ENCODE results near the gene AMOT.

Gene AMOT

GRCh38 chrX:112840382-112841113 lies at the start of gene AMOT (continued):
- no peak for TF ChIP-seq ZNF645 (tag by site-specific recombination; IDR thresholded peaks at IDR 0.05)
- TF ChIP-seq ZBTB21 (tag by site-specific recombination; IDR thresholded peaks at IDR 0.05) = no peak
- TF ChIP-seq ZNF521 (tag by site-specific recombination; IDR thresholded peaks at IDR 0.05) = no peak
- no peak for TF ChIP-seq BCL6B (tag by site-specific recombination; IDR thresholded peaks at IDR 0.05)
- TF ChIP-seq FEZF1 (tag by site-specific recombination; IDR thresholded peaks at IDR 0.05) = no peak
- peak; percentile 78 for TF ChIP-seq ZBTB17 (tag by site-specific recombination; IDR thresholded peaks at IDR 0.05)
- TF ChIP-seq ZNF148 (tag by site-specific recombination; IDR thresholded peaks at IDR 0.05; ENCODE audit: borderline replicate concordance) = no peak
- peak; percentile 41; the same call in 1 of the 2 replicates for TF ChIP-seq ZNF610 (tag by site-specific recombination; IDR thresholded peaks at IDR 0.05; ENCODE audit: borderline replicate concordance)
- TF ChIP-seq, protein P1, sequence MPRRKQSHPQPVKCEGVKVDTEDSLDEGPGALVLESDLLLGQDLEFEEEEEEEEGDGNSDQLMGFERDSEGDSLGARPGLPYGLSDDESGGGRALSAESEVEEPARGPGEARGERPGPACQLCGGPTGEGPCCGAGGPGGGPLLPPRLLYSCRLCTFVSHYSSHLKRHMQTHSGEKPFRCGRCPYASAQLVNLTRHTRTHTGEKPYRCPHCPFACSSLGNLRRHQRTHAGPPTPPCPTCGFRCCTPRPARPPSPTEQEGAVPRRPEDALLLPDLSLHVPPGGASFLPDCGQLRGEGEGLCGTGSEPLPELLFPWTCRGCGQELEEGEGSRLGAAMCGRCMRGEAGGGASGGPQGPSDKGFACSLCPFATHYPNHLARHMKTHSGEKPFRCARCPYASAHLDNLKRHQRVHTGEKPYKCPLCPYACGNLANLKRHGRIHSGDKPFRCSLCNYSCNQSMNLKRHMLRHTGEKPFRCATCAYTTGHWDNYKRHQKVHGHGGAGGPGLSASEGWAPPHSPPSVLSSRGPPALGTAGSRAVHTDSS (tag by site-specific recombination; IDR thresholded peaks at IDR 0.05) = no peak
- no peak for TF ChIP-seq BCL11A (tag by site-specific recombination; IDR thresholded peaks at IDR 0.05; ENCODE audit: low read depth)
- no peak for TF ChIP-seq ZNF274 (IDR thresholded peaks at IDR 0.05; ENCODE audit: low read length)
- TF ChIP-seq ZNF274 (tag by site-specific recombination; IDR thresholded peaks at IDR 0.05; ENCODE audit: borderline replicate concordance) = no peak
- TF ChIP-seq, protein P2, sequence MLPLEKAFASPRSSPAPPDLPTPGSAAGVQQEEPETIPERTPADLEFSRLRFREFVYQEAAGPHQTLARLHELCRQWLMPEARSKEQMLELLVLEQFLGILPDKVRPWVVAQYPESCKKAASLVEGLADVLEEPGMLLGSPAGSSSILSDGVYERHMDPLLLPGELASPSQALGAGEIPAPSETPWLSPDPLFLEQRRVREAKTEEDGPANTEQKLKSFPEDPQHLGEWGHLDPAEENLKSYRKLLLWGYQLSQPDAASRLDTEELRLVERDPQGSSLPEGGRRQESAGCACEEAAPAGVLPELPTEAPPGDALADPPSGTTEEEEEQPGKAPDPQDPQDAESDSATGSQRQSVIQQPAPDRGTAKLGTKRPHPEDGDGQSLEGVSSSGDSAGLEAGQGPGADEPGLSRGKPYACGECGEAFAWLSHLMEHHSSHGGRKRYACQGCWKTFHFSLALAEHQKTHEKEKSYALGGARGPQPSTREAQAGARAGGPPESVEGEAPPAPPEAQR (tag by site-specific recombination; IDR thresholded peaks at IDR 0.05) = no peak
- TF ChIP-seq SCRT2 (tag by site-specific recombination; IDR thresholded peaks at IDR 0.05) = no peak
- no peak for TF ChIP-seq ZNF530 (tag by site-specific recombination; IDR thresholded peaks at IDR 0.05; ENCODE audit: low read depth)
- no peak for TF ChIP-seq ZNF561 (tag by site-specific recombination; IDR thresholded peaks at IDR 0.05; ENCODE audit: borderline replicate concordance)
- TF ChIP-seq ZNF404 (tag by site-specific recombination; IDR thresholded peaks at IDR 0.05) = no peak
- TF ChIP-seq GLIS1 (tag by site-specific recombination; IDR thresholded peaks at IDR 0.05) = peak; percentile 10; the same call in 1 of the 2 replicates
- no peak for TF ChIP-seq ZNF473 (tag by site-specific recombination; IDR thresholded peaks at IDR 0.05)
- TF ChIP-seq ZBTB44 (tag by site-specific recombination; IDR thresholded peaks at IDR 0.05) = no peak
- no peak for TF ChIP-seq GFI1B (tag by site-specific recombination; IDR thresholded peaks at IDR 0.05)
- TF ChIP-seq ZBTB6 (tag by site-specific recombination; IDR thresholded peaks at IDR 0.05) = no peak
- TF ChIP-seq ZFP37 (tag by site-specific recombination; IDR thresholded peaks at IDR 0.05) = no peak
- TF ChIP-seq, protein P3, sequence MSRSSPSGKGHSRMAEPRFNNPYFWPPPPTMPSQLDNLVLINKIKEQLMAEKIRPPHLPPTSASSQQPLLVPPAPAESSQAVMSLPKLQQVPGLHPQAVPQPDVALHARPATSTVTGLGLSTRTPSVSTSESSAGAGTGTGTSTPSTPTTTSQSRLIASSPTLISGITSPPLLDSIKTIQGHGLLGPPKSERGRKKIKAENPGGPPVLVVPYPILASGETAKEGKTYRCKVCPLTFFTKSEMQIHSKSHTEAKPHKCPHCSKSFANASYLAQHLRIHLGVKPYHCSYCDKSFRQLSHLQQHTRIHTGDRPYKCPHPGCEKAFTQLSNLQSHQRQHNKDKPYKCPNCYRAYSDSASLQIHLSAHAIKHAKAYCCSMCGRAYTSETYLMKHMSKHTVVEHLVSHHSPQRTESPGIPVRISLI (tag by site-specific recombination; IDR thresholded peaks at IDR 0.05) = no peak
- TF ChIP-seq, protein P4, sequence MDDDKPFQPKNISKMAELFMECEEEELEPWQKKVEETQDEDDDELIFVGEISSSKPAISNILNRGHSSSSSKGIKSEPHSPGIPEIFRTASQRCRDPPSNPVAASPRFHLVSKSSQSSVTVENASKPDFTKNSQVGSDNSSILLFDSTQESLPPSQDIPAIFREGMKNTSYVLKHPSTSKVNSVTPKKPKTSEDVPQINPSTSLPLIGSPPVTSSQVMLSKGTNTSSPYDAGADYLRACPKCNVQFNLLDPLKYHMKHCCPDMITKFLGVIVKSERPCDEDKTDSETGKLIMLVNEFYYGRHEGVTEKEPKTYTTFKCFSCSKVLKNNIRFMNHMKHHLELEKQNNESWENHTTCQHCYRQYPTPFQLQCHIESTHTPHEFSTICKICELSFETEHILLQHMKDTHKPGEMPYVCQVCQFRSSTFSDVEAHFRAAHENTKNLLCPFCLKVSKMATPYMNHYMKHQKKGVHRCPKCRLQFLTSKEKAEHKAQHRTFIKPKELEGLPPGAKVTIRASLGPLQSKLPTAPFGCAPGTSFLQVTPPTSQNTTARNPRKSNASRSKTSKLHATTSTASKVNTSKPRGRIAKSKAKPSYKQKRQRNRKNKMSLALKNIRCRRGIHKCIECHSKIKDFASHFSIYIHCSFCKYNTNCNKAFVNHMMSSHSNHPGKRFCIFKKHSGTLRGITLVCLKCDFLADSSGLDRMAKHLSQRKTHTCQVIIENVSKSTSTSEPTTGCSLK (tag by site-specific recombination; IDR thresholded peaks at IDR 0.05) = no peak
